HG03108 (cell line): ENCODE data around the gene TNPO2.

Experiments
- ATAC-seq: cut with Tn5 transposase; IDR thresholded peaks from one replicate; pipeline ENCODE4 v1.9.1; 2021; ENCODE audit warnings: moderate library complexity; ENCODE audit not compliant: unreplicated experiment

TNPO2 gene

GRCh38 chr19:12652219-12652618 lies 71.5 kb downstream of the TNPO2 start:
- ATAC-seq: no peak

GRCh38 chr19:12649941-12650340 lies 73.8 kb downstream of the TNPO2 start:
- no peak for ATAC-seq
